Lower leg skin (tissue), 4 donors: ENCODE data around the gene ATMIN. TPM values are rescaled to one million over a fixed set of nuclear protein-coding genes. Genes with fewer than 3 reads are reported as not detected.

ENCODE experiments used
- DNase-seq, 2 donors: peaks; one replicate each; pipeline ENCODE4 v3.0.0-alpha.2; 2019; ENCODE audit warnings: low spot score in 2 of 2
- H3K4me3 ChIP-seq: fragments of 200-600 bp; sonication (generic); 2 replicates; pipeline ENCODE4 v1.5.1; 2017; ENCODE audit warnings: mild to moderate bottlenecking, low read depth; ENCODE audit not compliant: poor library complexity, severe bottlenecking
- CTCF ChIP-seq, 3 donors: fragments of 450-650 bp; IDR thresholded peaks; one replicate each; pipeline ENCODE4 v1.5.1; 2016; ENCODE audit warnings: antibody characterized with exemption in 3 of 3, mild to moderate bottlenecking in 3 of 3, moderate library complexity in 2 of 3
- POLR2A ChIP-seq, 2 donors: fragments of 450-650 bp; IDR thresholded peaks; one replicate each; pipeline ENCODE4 v1.6.1; 2016 to 2017; ENCODE audit warnings: antibody characterized with exemption in 2 of 2, mild to moderate bottlenecking in 1 of 2, moderate library complexity in 1 of 2
- WGBS, 2 donors: methylation state at CpG; one replicate each; pipeline ENCODE4 v1.1.5; 2018; 5-methylcytosine and 5-hydroxymethylcytosine counted together
- intact Hi-C: fragments of 100-400 bp; cut with DNase I; formaldehyde crosslinking; loops from one replicate; pipeline ENCODE4 v1.15.0; 2023; ENCODE audit warnings: low total_unique reads
- total RNA-seq, 4 donors: library from RNA; depleted of rRNA; stranded (reverse); fragments of >200 nt; gene quantifications; one replicate each; pipeline ENCODE4 v1.1.0, GENCODE V29; 2016

Gene ATMIN, protein sequence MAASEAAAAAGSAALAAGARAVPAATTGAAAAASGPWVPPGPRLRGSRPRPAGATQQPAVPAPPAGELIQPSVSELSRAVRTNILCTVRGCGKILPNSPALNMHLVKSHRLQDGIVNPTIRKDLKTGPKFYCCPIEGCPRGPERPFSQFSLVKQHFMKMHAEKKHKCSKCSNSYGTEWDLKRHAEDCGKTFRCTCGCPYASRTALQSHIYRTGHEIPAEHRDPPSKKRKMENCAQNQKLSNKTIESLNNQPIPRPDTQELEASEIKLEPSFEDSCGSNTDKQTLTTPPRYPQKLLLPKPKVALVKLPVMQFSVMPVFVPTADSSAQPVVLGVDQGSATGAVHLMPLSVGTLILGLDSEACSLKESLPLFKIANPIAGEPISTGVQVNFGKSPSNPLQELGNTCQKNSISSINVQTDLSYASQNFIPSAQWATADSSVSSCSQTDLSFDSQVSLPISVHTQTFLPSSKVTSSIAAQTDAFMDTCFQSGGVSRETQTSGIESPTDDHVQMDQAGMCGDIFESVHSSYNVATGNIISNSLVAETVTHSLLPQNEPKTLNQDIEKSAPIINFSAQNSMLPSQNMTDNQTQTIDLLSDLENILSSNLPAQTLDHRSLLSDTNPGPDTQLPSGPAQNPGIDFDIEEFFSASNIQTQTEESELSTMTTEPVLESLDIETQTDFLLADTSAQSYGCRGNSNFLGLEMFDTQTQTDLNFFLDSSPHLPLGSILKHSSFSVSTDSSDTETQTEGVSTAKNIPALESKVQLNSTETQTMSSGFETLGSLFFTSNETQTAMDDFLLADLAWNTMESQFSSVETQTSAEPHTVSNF
- total RNA-seq = 10 to 100 TPM; 33.3 to 51.7 (median 41.9) TPM

DNA sequence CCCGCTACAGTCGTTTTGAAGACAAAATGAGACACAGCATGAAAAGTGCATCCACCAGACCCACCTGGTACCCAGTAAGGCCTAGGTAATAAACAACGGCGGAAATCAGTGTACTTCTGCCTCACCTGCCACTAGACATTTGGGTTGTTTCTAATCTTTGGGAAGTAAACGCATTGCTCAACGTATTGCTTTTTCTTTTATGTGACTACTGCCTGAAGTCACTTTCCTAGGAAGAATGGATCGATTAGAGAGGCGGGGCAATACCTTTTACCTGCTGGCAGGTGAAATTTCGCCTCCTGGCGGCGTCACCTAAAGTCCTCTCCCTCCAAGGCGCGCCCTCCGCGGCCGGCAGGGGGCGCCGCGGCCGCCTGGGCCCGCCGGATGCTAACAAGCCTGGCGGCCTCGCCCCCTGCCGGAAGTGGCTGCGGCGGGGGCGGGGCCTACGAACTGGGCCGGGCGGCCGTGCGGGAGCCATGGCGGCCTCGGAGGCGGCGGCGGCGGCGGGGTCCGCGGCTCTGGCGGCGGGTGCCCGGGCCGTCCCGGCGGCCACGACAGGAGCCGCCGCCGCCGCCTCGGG, at the start of gene ATMIN:
Gene ATMIN (plus strand): TSS at position 445 of the 577 bp plus-strand sequence. CDS start 29 bp downstream, at position 474.
- WGBS, 2 donors = 12 to 17% methylated on average over 14 to 25 of the region's 54 CpGs
- no peak for TF ChIP-seq POLR2A (IDR thresholded peaks at IDR 0.05)
- peak in 2 of 3 donors; percentile 54 to 67 for TF ChIP-seq CTCF (IDR thresholded peaks at IDR 0.05)
- intact Hi-C loops = no loop called here

GRCh38 chr16:80986557-80986956, 49.1 kb upstream of the ATMIN start:
- 80 to 86% methylated on average over 2 of the region's 2 CpGs for WGBS, 2 donors
- no peak for DNase-seq
- TF ChIP-seq CTCF (IDR thresholded peaks at IDR 0.05) (no peak), POLR2A (IDR thresholded peaks at IDR 0.05) (no peak)
- H3K4me3 ChIP-seq = no peak overlapping the region
- intact Hi-C loops = no loop called here

More for the DNA sequence above, at the start of gene ATMIN:
- H3K4me3 ChIP-seq = peak within 1 kb of the TSS; percentile 70
- DNase-seq = peak; percentile 68 to 92

- TF ChIP-seq POLR2A (IDR thresholded peaks at IDR 0.05) = no peak
- no peak overlapping the region for H3K4me3 ChIP-seq
- WGBS, 2 donors = 72 to 73% methylated on average over 7 of the region's 7 CpGs
- DNase-seq = no peak
- intact Hi-C loops = no loop called here
Observed at GRCh38 chr16:80988756-80989155, 46.9 kb upstream of the ATMIN start.

- WGBS, 2 donors = 44 to 45% methylated on average over 2 of the region's 2 CpGs
- no peak overlapping the region for H3K4me3 ChIP-seq
- intact Hi-C loops = no loop called here
- no peak for TF ChIP-seq POLR2A (IDR thresholded peaks at IDR 0.05)
- no peak for TF ChIP-seq CTCF (IDR thresholded peaks at IDR 0.05)
- DNase-seq = no peak
Observed at GRCh38 chr16:80989801-80990200, 45.8 kb upstream of the ATMIN start.

DNA sequence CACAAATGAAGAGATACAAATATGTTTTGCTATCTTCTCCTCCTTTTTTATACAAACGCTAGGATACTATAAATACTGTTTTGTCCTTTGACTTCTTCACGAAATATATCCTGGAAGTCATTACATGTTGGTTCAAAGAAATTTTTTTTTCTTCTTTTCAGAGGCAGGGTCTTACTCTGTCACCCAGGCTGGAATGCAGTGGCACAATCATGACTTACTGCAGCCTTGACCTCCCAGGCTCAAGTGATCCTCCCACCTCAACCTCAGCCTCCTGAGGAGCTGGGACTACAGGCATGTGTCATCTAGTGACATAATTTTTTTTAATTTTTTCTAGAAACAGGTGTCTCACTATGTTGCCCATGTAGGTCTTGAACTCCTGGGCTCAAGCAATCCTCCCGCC, 45.1 kb upstream of the ATMIN start:
- intact Hi-C loops = no loop called here
- no peak for DNase-seq
- WGBS, 2 donors = 94 to 96% methylated on average over 3 of the region's 3 CpGs
- no peak for TF ChIP-seq CTCF (IDR thresholded peaks at IDR 0.05)
- no peak for TF ChIP-seq POLR2A (IDR thresholded peaks at IDR 0.05)
- H3K4me3 ChIP-seq = no peak overlapping the region

- intact Hi-C loops = no loop called here
- no peak for TF ChIP-seq CTCF (IDR thresholded peaks at IDR 0.05)
- no peak for TF ChIP-seq POLR2A (IDR thresholded peaks at IDR 0.05)
- WGBS, 2 donors = 92 to 93% methylated on average over 2 of the region's 2 CpGs
- no peak for DNase-seq
- no peak overlapping the region for H3K4me3 ChIP-seq
Observed at GRCh38 chr16:80990978-80991377, 44.7 kb upstream of the ATMIN start.
